ENCODE measurements around the gene TSPAN5. TPM values are rescaled to one million over a fixed set of nuclear protein-coding genes. Genes with fewer than 3 reads are reported as not detected.
A peak's percentile ranks its signal among the peaks of the same experiment; 100 is the strongest.

The TSPAN5 gene
- total and polyA plus RNA-seq, 2 of the 4 experiments (the other 2 are of a cell fraction) = 64.8 to 79.6 TPM

DNA sequence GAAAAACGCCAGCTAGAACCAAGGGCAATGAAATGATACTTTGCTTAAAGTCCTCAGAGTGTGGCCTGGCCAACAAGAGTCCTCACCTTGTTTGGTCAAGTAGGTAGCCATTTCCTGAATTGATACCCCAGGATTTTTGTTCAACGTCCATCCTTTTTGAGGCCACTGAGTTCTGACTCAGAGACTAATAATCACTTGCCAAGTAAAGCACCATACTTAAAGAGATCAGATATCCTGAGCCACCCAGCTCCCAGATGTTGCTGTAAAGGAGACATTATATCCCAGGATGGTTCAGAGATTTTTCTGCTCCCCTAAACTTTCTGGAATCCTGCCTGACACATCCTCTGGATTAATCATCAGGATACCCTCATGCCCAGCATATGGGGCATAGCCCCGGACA, 206.3 kb downstream of the TSPAN5 start:
- peaks cover 4% of the 10 kb centered on the region; the same call in 1 of the 2 replicates for H3K9me1 ChIP-seq (ENCODE audit: insufficient read depth, low read length)
- no peak overlapping the region for H2BK20ac ChIP-seq (ENCODE audit: low read depth, low read length)
- ChIA-PET CTCF (interaction anchor here (0.5 kb wide), 1 partner anchor 597 kb away, joined by 3 read pairs; no protein-coding TSS in a partner anchor), POLR2A (ENCODE audit: unreplicated experiment) (no interaction called here)
- ATAC-seq (ENCODE audit: low read depth) (no peak), DNase-seq (peak; percentile 35)
- no peak overlapping the region for H2AFZ ChIP-seq (replicated peaks; ENCODE audit: low read length, poor library complexity)
- no peak overlapping the region for H2AK9ac ChIP-seq (replicated peaks; ENCODE audit: low read depth, low read length, poor library complexity)
- no peak overlapping the region for H4K8ac ChIP-seq (ENCODE audit: low read depth in 2 of 2, low read length in 2 of 2)
- H3K23ac ChIP-seq (ENCODE audit: low read depth, low read length) = no peak overlapping the region
- dilution Hi-C loops (cut with HindIII; ENCODE audit: low sequenced_read_pairs, unreplicated experiment) (no loop called here), intact Hi-C loops (cut with micrococcal nuclease) (no loop called here), in situ Hi-C loops (cut with MboI; ENCODE audit: low sequenced_read_pairs) (loop anchor here (25.0 kb wide), 2 partner anchors 435 to 610 kb away; no protein-coding TSS in a partner anchor)
- H3K18ac ChIP-seq (ENCODE audit: low read depth, low read length) = no peak overlapping the region
- H3K27me3 ChIP-seq (ENCODE audit: control insufficient read depth, insufficient read depth, low read length) = no peaks in the 10 kb centered on the region
- no peak overlapping the region for H2AK5ac ChIP-seq (ENCODE audit: low read depth, low read length)
- WGBS, 2 experiments (ENCODE audit: extremely low coverage in 2 of 2, insufficient read length in 1 of 2) = 83% methylated on average over 1 of the region's 3 CpGs; no CpG with 5 or more reads in 1 of the 2 experiments
- H3K79me1 ChIP-seq (ENCODE audit: low read depth in 1 of 2, low read length in 2 of 2) = no peaks in the 10 kb centered on the region
- no peak overlapping the region for H3K4me2 ChIP-seq (ENCODE audit: low read depth, low read length)
- no peak overlapping the region for H4K5ac ChIP-seq (ENCODE audit: low read depth, low read length)
- peaks cover 2% of the 10 kb centered on the region; the same call in 1 of the 2 replicates for H3K4me1 ChIP-seq (ENCODE audit: control insufficient read depth, insufficient read depth, low read length)
- no peak overlapping the region for H2BK120ac ChIP-seq (ENCODE audit: low read depth, low read length)
- no TSS peak for BruUV-seq (replicated peaks)
- no peaks in the 10 kb centered on the region for H4K20me1 ChIP-seq (ENCODE audit: insufficient read depth, low read length)
- no peak overlapping the region for H3K27ac ChIP-seq (ENCODE audit: insufficient read depth, low read length)
- no peak overlapping the region for H3K9ac ChIP-seq (ENCODE audit: low read depth, low read length)
- no peak overlapping the region for H3K56ac ChIP-seq (ENCODE audit: extremely low read depth, insufficient read depth, low read length)
- H3K9me3 ChIP-seq (ENCODE audit: control insufficient read depth, insufficient read depth, low read length) = peaks cover 2% of the 10 kb centered on the region; the same call in 1 of the 2 replicates
- no peak overlapping the region for H2BK5ac ChIP-seq (ENCODE audit: low read depth, low read length, poor library complexity, severe bottlenecking)
- TF ChIP-seq RAD21 (IDR thresholded peaks at IDR 0.05; ENCODE audit: low read length) (no peak), RCOR1 (IDR thresholded peaks at IDR 0.05; ENCODE audit: insufficient replicate concordance, low read length) (no peak), CHD1 (IDR thresholded peaks at IDR 0.05; ENCODE audit: low read depth, low read length) (no peak), RFX5 (IDR thresholded peaks at IDR 0.05; ENCODE audit: low read depth, low read length) (no peak), MAFK (IDR thresholded peaks at IDR 0.05; ENCODE audit: low read depth, low read length) (no peak), CEBPB (IDR thresholded peaks at IDR 0.05; ENCODE audit: low read depth, low read length) (no peak), NFE2L2 (IDR thresholded peaks at IDR 0.05; ENCODE audit: low read depth, low read length) (no peak), BHLHE40 (IDR thresholded peaks at IDR 0.05; ENCODE audit: low read depth, low read length) (no peak), POLR2A (IDR thresholded peaks at IDR 0.05; ENCODE audit: low read depth, low read length) (no peak), MXI1 (IDR thresholded peaks at IDR 0.05; ENCODE audit: borderline replicate concordance, low read depth, low read length) (no peak), FOS (IDR thresholded peaks at IDR 0.05; ENCODE audit: low read depth, low read length) (no peak), MAZ (IDR thresholded peaks at IDR 0.05; ENCODE audit: borderline replicate concordance, low read depth, low read length) (no peak), SMC3 (IDR thresholded peaks at IDR 0.05; ENCODE audit: low read depth, low read length) (no peak)
- TF ChIP-seq, protein P1, sequence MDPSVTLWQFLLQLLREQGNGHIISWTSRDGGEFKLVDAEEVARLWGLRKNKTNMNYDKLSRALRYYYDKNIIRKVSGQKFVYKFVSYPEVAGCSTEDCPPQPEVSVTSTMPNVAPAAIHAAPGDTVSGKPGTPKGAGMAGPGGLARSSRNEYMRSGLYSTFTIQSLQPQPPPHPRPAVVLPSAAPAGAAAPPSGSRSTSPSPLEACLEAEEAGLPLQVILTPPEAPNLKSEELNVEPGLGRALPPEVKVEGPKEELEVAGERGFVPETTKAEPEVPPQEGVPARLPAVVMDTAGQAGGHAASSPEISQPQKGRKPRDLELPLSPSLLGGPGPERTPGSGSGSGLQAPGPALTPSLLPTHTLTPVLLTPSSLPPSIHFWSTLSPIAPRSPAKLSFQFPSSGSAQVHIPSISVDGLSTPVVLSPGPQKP (IDR thresholded peaks at IDR 0.05; ENCODE audit: borderline replicate concordance, low read depth, low read length) = no peak
- TF ChIP-seq, protein P2, sequence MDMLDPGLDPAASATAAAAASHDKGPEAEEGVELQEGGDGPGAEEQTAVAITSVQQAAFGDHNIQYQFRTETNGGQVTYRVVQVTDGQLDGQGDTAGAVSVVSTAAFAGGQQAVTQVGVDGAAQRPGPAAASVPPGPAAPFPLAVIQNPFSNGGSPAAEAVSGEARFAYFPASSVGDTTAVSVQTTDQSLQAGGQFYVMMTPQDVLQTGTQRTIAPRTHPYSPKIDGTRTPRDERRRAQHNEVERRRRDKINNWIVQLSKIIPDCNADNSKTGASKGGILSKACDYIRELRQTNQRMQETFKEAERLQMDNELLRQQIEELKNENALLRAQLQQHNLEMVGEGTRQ (IDR thresholded peaks at IDR 0.05; ENCODE audit: low read depth, low read length) = no peak
- TF ChIP-seq, protein P3, sequence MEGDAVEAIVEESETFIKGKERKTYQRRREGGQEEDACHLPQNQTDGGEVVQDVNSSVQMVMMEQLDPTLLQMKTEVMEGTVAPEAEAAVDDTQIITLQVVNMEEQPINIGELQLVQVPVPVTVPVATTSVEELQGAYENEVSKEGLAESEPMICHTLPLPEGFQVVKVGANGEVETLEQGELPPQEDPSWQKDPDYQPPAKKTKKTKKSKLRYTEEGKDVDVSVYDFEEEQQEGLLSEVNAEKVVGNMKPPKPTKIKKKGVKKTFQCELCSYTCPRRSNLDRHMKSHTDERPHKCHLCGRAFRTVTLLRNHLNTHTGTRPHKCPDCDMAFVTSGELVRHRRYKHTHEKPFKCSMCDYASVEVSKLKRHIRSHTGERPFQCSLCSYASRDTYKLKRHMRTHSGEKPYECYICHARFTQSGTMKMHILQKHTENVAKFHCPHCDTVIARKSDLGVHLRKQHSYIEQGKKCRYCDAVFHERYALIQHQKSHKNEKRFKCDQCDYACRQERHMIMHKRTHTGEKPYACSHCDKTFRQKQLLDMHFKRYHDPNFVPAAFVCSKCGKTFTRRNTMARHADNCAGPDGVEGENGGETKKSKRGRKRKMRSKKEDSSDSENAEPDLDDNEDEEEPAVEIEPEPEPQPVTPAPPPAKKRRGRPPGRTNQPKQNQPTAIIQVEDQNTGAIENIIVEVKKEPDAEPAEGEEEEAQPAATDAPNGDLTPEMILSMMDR (conservative IDR thresholded peaks at IDR 0.05; ENCODE audit: low read depth, low read length) = no peak
- H4K91ac ChIP-seq (ENCODE audit: insufficient read depth, low read depth, low read length) = no peak overlapping the region
- H2BK15ac ChIP-seq (ENCODE audit: low read depth, low read length) = no peak overlapping the region
- H3K4ac ChIP-seq (ENCODE audit: low read depth, low read length) = no peak overlapping the region
- H3K14ac ChIP-seq (replicated peaks; ENCODE audit: low read depth, low read length) = no peak overlapping the region
- H3K36me3 ChIP-seq (ENCODE audit: control insufficient read depth, insufficient read depth, low read length) = no peaks in the 10 kb centered on the region
- no peak overlapping the region for H3K4me3 ChIP-seq (ENCODE audit: insufficient read depth, low read depth, low read length)

Data from IMR-90 (cell line).